WTC11 (cell line): ENCODE results near the gene CASR. TPM values are rescaled to one million over a fixed set of nuclear protein-coding genes. Genes with fewer than 3 reads are reported as not detected.

Experiments
- ATAC-seq: fragments of 200-7000 bp; cut with Tn5 transposase; 2 replicates; pipeline ENCODE4 v1.10.0; 2021; ENCODE audit warnings: mild to moderate bottlenecking, moderate library complexity
- CTCF ChIA-PET: fragments of 300-600 bp; sonication (Branson Sonifier 250); formaldehyde crosslinking; loops from one replicate; lab custom pipeline; 2021; ENCODE audit warnings: antibody characterized with exemption; lab: Charles Lee
- POLR2A ChIA-PET: fragments of 350-600 bp; sonication (Branson Sonifier 250); formaldehyde crosslinking; loops from one replicate; lab custom pipeline; 2021; ENCODE audit warnings: antibody characterized with exemption; lab: Charles Lee
- DNase-seq: peaks from one replicate; pipeline ENCODE4 v3.0.0; 2021; ENCODE audit warnings: low spot score
- H3K27ac Mint-ChIP-seq: 2 replicates; pipeline ENCODE4 v1.8.0; 2021; ENCODE audit warnings: mixed read lengths
- H3K27me3 Mint-ChIP-seq: 2 replicates; pipeline ENCODE4 v1.8.0; 2021; ENCODE audit warnings: low read depth, mild to moderate bottlenecking, moderate library complexity, mixed read lengths
- H3K36me3 Mint-ChIP-seq: 2 replicates; pipeline ENCODE4 v1.8.0; 2021; ENCODE audit warnings: mixed read lengths
- H3K4me1 Mint-ChIP-seq: 2 replicates; pipeline ENCODE4 v1.8.0; 2022; ENCODE audit warnings: mixed read lengths
- H3K4me3 Mint-ChIP-seq: 2 replicates; pipeline ENCODE4 v1.8.0; 2021; ENCODE audit warnings: mild to moderate bottlenecking, moderate library complexity, mixed read lengths
- H3K9me3 Mint-ChIP-seq: 2 replicates; pipeline ENCODE4 v1.8.0; 2021; ENCODE audit warnings: mixed read lengths
- CREB1 ChIP-seq: sonication (generic); formaldehyde crosslinking; IDR thresholded peaks from 2 replicates; pipeline ENCODE4 v1.8.0; 2023; ENCODE audit warnings: mild to moderate bottlenecking, missing genetic modification reagents
- CREM ChIP-seq: sonication (generic); formaldehyde crosslinking; IDR thresholded peaks from 2 replicates; pipeline ENCODE4 v1.8.1; 2022; ENCODE audit warnings: mild to moderate bottlenecking, missing genetic modification reagents, moderate library complexity
- E2F1 ChIP-seq: sonication (generic); formaldehyde crosslinking; IDR thresholded peaks from 2 replicates; pipeline ENCODE4 v1.8.0; 2022; ENCODE audit warnings: mild to moderate bottlenecking, missing genetic modification reagents
- ESRRA ChIP-seq: sonication (generic); formaldehyde crosslinking; IDR thresholded peaks from 2 replicates; pipeline ENCODE4 v1.8.1; 2022; ENCODE audit warnings: mild to moderate bottlenecking, missing genetic modification reagents, borderline replicate concordance
- FOXK1 ChIP-seq: sonication (generic); formaldehyde crosslinking; IDR thresholded peaks from 2 replicates; pipeline ENCODE4 v1.8.0; 2022; ENCODE audit warnings: mild to moderate bottlenecking, moderate library complexity, missing genetic modification reagents
- FOXP1 ChIP-seq: sonication (generic); formaldehyde crosslinking; IDR thresholded peaks from 2 replicates; pipeline ENCODE4 v1.8.0; 2022; ENCODE audit warnings: missing genetic modification reagents, mild to moderate bottlenecking, moderate library complexity, borderline replicate concordance
- IRF1 ChIP-seq: sonication (generic); formaldehyde crosslinking; IDR thresholded peaks from 2 replicates; pipeline ENCODE4 v1.8.0; 2023; ENCODE audit warnings: missing genetic modification reagents
- JAZF1 ChIP-seq: fragments of 250-450 bp; sonication (Bioruptor Pico); IDR thresholded peaks from 2 replicates; pipeline ENCODE4 v1.9.0; 2021; ENCODE audit warnings: moderate library complexity, mild to moderate bottlenecking, inconsistent platforms
- MAX ChIP-seq: sonication (generic); formaldehyde crosslinking; IDR thresholded peaks from 2 replicates; pipeline ENCODE4 v1.8.0; 2022; ENCODE audit warnings: mild to moderate bottlenecking, missing genetic modification reagents
- MYBL2 ChIP-seq: sonication (generic); formaldehyde crosslinking; IDR thresholded peaks from 2 replicates; pipeline ENCODE4 v1.8.1; 2023; ENCODE audit warnings: mild to moderate bottlenecking, moderate library complexity, missing genetic modification reagents
- NFATC4 ChIP-seq: fragments of 250-450 bp; sonication (Bioruptor Pico); IDR thresholded peaks from 2 replicates; pipeline ENCODE4 v1.9.0; 2021; ENCODE audit warnings: mild to moderate bottlenecking
- NFYB ChIP-seq: sonication (generic); formaldehyde crosslinking; conservative IDR thresholded peaks from 2 replicates; pipeline ENCODE4 v1.8.0; 2022; ENCODE audit warnings: low read depth, missing genetic modification reagents
- SMAD4 ChIP-seq: sonication (generic); formaldehyde crosslinking; IDR thresholded peaks from 2 replicates; pipeline ENCODE4 v1.8.0; 2022; ENCODE audit warnings: mild to moderate bottlenecking, missing genetic modification reagents
- SOX15 ChIP-seq: fragments of 250-450 bp; sonication (Bioruptor Pico); IDR thresholded peaks from 2 replicates; pipeline ENCODE4 v1.9.0; 2021; ENCODE audit warnings: mild to moderate bottlenecking
- TEAD1 ChIP-seq: sonication (generic); formaldehyde crosslinking; IDR thresholded peaks from 2 replicates; pipeline ENCODE4 v1.8.0; 2022; ENCODE audit warnings: mild to moderate bottlenecking, missing genetic modification reagents
- ZBTB21 ChIP-seq: sonication (generic); formaldehyde crosslinking; IDR thresholded peaks from 2 replicates; pipeline ENCODE4 v1.8.1; 2023; ENCODE audit warnings: mild to moderate bottlenecking, missing genetic modification reagents, borderline replicate concordance
- ZNF138 ChIP-seq: sonication (generic); formaldehyde crosslinking; conservative IDR thresholded peaks from 2 replicates; pipeline ENCODE4 v1.8.1; 2022; ENCODE audit warnings: mild to moderate bottlenecking, moderate library complexity, missing genetic modification reagents
- ZNF416 ChIP-seq: fragments of 250-450 bp; sonication (Bioruptor Pico); IDR thresholded peaks from 2 replicates; pipeline ENCODE4 v1.9.0; 2021; ENCODE audit warnings: mild to moderate bottlenecking, inconsistent platforms
- ZNF425 ChIP-seq: fragments of 250-450 bp; sonication (Bioruptor Pico); conservative IDR thresholded peaks from 2 replicates; pipeline ENCODE4 v1.9.0; 2021; ENCODE audit warnings: mild to moderate bottlenecking
- total RNA-seq: library from RNA; stranded (reverse); gene quantifications from 3 replicates; pipeline ENCODE4 v1.2.3, GENCODE V29; 2021
- TF ChIP-seq, protein P1 (sequence below): sonication (generic); formaldehyde crosslinking; IDR thresholded peaks from 2 replicates; pipeline ENCODE4 v1.8.1; 2022; ENCODE audit warnings: mild to moderate bottlenecking, missing genetic modification reagents, moderate library complexity, borderline replicate concordance
- TF ChIP-seq, protein P2 (sequence below): sonication (generic); formaldehyde crosslinking; IDR thresholded peaks from 2 replicates; pipeline ENCODE4 v1.8.0; 2022; ENCODE audit warnings: mild to moderate bottlenecking, missing genetic modification reagents
- TF ChIP-seq, protein P3 (sequence below): sonication (generic); formaldehyde crosslinking; IDR thresholded peaks from 2 replicates; pipeline ENCODE4 v1.8.1; 2023; ENCODE audit warnings: mild to moderate bottlenecking, missing genetic modification reagents
- TF ChIP-seq, protein P4 (sequence below): fragments of 250-450 bp; sonication (Bioruptor Pico); IDR thresholded peaks from 2 replicates; pipeline ENCODE4 v2.1.2; 2022; ENCODE audit warnings: mild to moderate bottlenecking, moderate library complexity
- TF ChIP-seq, protein P5 (sequence below): sonication (generic); formaldehyde crosslinking; IDR thresholded peaks from 2 replicates; pipeline ENCODE4 v1.8.1; 2023; ENCODE audit warnings: mild to moderate bottlenecking, missing genetic modification reagents, moderate library complexity

CASR gene
- total RNA-seq, 1 experiment from 2014 or later = 0.24 TPM

- Mint-ChIP-seq H3K27ac (no peak overlapping the region), H3K4me1 (no peaks in the 10 kb centered on the region), H3K36me3 (no peaks in the 10 kb centered on the region), H3K4me3 (no peak overlapping the region), H3K27me3 (peaks cover 3% of the 10 kb centered on the region), H3K9me3 (no peaks in the 10 kb centered on the region)
- POLR2A ChIA-PET = no interaction called here
- TF ChIP-seq, protein P1, sequence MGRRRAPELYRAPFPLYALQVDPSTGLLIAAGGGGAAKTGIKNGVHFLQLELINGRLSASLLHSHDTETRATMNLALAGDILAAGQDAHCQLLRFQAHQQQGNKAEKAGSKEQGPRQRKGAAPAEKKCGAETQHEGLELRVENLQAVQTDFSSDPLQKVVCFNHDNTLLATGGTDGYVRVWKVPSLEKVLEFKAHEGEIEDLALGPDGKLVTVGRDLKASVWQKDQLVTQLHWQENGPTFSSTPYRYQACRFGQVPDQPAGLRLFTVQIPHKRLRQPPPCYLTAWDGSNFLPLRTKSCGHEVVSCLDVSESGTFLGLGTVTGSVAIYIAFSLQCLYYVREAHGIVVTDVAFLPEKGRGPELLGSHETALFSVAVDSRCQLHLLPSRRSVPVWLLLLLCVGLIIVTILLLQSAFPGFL (CRISPR knock-in tag) = no peak
- no peak for TF ChIP-seq NFYB (CRISPR knock-in tag)
- TF ChIP-seq, protein P2, sequence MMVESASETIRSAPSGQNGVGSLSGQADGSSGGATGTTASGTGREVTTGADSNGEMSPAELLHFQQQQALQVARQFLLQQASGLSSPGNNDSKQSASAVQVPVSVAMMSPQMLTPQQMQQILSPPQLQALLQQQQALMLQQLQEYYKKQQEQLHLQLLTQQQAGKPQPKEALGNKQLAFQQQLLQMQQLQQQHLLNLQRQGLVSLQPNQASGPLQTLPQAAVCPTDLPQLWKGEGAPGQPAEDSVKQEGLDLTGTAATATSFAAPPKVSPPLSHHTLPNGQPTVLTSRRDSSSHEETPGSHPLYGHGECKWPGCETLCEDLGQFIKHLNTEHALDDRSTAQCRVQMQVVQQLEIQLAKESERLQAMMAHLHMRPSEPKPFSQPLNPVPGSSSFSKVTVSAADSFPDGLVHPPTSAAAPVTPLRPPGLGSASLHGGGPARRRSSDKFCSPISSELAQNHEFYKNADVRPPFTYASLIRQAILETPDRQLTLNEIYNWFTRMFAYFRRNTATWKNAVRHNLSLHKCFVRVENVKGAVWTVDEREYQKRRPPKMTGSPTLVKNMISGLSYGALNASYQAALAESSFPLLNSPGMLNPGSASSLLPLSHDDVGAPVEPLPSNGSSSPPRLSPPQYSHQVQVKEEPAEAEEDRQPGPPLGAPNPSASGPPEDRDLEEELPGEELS (CRISPR knock-in tag) = no peak
- no peak for TF ChIP-seq SMAD4 (CRISPR knock-in tag)
- TF ChIP-seq ZNF138 (CRISPR knock-in tag) = no peak
- no peak for TF ChIP-seq E2F1
- TF ChIP-seq MYBL2 (CRISPR knock-in tag) = no peak
- TF ChIP-seq CREB1 (CRISPR knock-in tag) = no peak
- TF ChIP-seq IRF1 = no peak
- TF ChIP-seq TEAD1 (CRISPR knock-in tag) = no peak
- TF ChIP-seq ZBTB21 = no peak
- TF ChIP-seq FOXP1 (CRISPR knock-in tag) = no peak
- no peak for TF ChIP-seq ESRRA (CRISPR knock-in tag)
- no peak for TF ChIP-seq SOX15 (CRISPR knock-in tag)
- TF ChIP-seq, protein P3, sequence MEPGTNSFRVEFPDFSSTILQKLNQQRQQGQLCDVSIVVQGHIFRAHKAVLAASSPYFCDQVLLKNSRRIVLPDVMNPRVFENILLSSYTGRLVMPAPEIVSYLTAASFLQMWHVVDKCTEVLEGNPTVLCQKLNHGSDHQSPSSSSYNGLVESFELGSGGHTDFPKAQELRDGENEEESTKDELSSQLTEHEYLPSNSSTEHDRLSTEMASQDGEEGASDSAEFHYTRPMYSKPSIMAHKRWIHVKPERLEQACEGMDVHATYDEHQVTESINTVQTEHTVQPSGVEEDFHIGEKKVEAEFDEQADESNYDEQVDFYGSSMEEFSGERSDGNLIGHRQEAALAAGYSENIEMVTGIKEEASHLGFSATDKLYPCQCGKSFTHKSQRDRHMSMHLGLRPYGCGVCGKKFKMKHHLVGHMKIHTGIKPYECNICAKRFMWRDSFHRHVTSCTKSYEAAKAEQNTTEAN (CRISPR knock-in tag) = no peak
- no peak for TF ChIP-seq JAZF1
- TF ChIP-seq, protein P4, sequence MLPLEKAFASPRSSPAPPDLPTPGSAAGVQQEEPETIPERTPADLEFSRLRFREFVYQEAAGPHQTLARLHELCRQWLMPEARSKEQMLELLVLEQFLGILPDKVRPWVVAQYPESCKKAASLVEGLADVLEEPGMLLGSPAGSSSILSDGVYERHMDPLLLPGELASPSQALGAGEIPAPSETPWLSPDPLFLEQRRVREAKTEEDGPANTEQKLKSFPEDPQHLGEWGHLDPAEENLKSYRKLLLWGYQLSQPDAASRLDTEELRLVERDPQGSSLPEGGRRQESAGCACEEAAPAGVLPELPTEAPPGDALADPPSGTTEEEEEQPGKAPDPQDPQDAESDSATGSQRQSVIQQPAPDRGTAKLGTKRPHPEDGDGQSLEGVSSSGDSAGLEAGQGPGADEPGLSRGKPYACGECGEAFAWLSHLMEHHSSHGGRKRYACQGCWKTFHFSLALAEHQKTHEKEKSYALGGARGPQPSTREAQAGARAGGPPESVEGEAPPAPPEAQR (CRISPR knock-in tag) = no peak
- no peak for TF ChIP-seq NFATC4 (CRISPR knock-in tag)
- DNase-seq (no peak), ATAC-seq (peak; percentile 58)
- CTCF ChIA-PET = interaction anchor here (1.0 to 1.6 kb wide), 4 partner anchors 9 to 154 kb away, joined by 3 to 5 read pairs (median 3); no protein-coding TSS in a partner anchor
These were observed 55.6 kb downstream of the CASR start for GRCh38 chr3:122239112-122239511.

DNA sequence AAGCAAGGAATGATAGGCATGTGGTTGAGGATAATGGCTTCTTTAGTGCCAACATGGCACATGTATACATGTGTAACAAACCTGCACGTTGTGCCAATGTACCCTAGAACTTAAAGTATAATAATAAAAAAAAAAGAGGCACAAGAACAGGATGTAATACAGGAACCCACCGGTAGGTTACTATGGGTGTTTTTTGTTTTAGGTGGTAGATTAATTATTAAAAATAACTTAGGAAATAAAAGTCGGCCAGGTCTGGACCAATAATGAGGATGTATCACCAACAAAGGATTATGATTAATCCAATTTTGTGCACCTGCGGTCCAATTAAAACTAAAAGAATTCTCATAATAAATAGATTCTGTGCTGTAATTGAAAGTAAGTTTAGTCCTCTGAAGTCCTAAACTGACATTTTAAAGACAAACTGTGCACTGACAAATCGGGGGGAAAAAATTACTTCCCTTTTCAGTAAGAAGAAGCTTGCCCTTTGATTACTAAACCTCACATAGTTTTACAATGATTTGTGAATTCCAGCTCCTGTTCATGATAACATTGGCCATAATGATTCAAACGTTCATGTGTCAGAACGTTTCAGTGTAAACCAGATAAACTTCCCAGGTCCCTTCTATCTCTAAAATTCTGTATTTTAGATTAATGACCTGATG lies 62.2 kb downstream of the CASR start:
- Mint-ChIP-seq H3K4me1 (no peaks in the 10 kb centered on the region), H3K27ac (no peak overlapping the region), H3K4me3 (no peak overlapping the region), H3K36me3 (no peaks in the 10 kb centered on the region), H3K27me3 (no peaks in the 10 kb centered on the region; the same call in 1 of the 2 replicates), H3K9me3 (no peaks in the 10 kb centered on the region)
- ChIA-PET CTCF (no interaction called here), POLR2A (no interaction called here)
- DNase-seq = no peak
- ATAC-seq = no peak
- no peak for TF ChIP-seq IRF1
- no peak for TF ChIP-seq FOXK1 (CRISPR knock-in tag)
- TF ChIP-seq ZNF138 (CRISPR knock-in tag) = no peak
- no peak for TF ChIP-seq MAX (CRISPR knock-in tag)
- TF ChIP-seq, protein P5, sequence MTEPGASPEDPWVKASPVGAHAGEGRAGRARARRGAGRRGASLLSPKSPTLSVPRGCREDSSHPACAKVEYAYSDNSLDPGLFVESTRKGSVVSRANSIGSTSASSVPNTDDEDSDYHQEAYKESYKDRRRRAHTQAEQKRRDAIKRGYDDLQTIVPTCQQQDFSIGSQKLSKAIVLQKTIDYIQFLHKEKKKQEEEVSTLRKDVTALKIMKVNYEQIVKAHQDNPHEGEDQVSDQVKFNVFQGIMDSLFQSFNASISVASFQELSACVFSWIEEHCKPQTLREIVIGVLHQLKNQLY (CRISPR knock-in tag) = no peak
- no peak for TF ChIP-seq ZNF425 (CRISPR knock-in tag)
- TF ChIP-seq ZNF416 (CRISPR knock-in tag) = no peak
- TF ChIP-seq CREM = no peak
